ENCODE data around the gene ATP13A5.

DNA sequence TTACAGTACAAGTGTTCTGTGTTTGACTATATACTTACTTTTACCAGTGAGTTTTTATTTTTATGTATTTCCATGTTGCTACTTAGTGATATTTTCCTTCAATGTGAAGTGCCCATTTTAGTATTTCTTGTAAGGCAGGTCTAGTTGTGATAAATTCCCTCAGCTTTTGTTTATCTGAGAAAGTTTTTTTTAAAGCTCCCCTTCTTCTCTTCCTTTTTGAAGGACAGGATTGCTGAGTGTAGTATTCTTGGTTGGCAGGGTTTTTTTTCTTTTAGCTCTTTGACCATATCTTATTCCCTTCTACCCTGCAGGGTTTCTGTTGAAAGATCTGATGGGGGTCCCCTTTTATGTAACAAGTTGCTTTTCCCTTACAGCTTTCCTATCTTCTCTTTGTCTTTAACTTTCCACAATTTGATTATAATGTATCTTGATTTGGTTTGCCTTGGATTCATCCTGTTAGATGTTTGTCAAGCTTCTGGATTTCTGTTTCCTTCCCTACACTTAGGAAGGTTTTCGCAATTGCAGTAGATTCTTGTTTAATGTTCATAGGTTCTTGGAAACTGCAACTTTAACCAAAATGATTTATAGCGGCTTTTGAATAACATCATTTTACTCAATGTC lies 129.6 kb downstream of the ATP13A5 start:
- TF ChIP-seq EZH2phosphoT487 (IDR thresholded peaks at IDR 0.05; ENCODE audit: insufficient read depth, low read depth) (no peak), EZH2 (IDR thresholded peaks at IDR 0.05; ENCODE audit: insufficient read depth, poor library complexity, severe bottlenecking) (no peak)
